Measurements from ENCODE around the gene ATP5IF1. TPM values are rescaled to one million over a fixed set of nuclear protein-coding genes. Genes with fewer than 3 reads are reported as not detected.

The ATP5IF1 gene
- total and polyA plus RNA-seq, 2 donors (not counting 1 experiment from before 2014, with no cell fraction given) = 88.1 to 128 TPM

- no peaks in the 10 kb centered on the region for H3K27me3 Mint-ChIP-seq
- H3K4me1 Mint-ChIP-seq = peaks cover 25% of the 10 kb centered on the region
- ATAC-seq (ENCODE audit: low read depth) = no peak
- no peaks in the 10 kb centered on the region for H3K9me3 ChIP-seq (ENCODE audit: control extremely low read depth in 1 of 3, control insufficient read depth in 2 of 3, insufficient read depth in 1 of 3, low read length in 2 of 3)
- intact Hi-C loops (cut with micrococcal nuclease) = loop anchor here (1.0 to 10.0 kb wide), 3 partner anchors 14 to 398 kb away; partner anchors contain the start of genes PPP1R8 and SESN2
- peak overlapping the region; percentile 86 for H3K4me2 ChIP-seq (replicated peaks; ENCODE audit: low read depth, low read length, poor library complexity, severe bottlenecking)
- H3K27ac Mint-ChIP-seq = no peak overlapping the region
- peak overlapping the region; percentile 49 for H3K4me3 Mint-ChIP-seq
- no peaks in the 10 kb centered on the region for H4K20me1 ChIP-seq (ENCODE audit: control insufficient read depth, insufficient read depth, low read length, poor library complexity, severe bottlenecking)
- DNase-seq = no peak
- peak overlapping the region in 1 of 2 donors; percentile 97 for H3K27ac ChIP-seq (ENCODE audit: low read length in 2 of 2)
- CTCF ChIA-PET = interaction anchor here (7.7 kb wide), 1 partner anchor 15 kb away, joined by 65 read pairs; no protein-coding TSS in a partner anchor
- TF ChIP-seq CTCF (IDR thresholded peaks at IDR 0.05) = no peak
- no peak for TF ChIP-seq EZH2 (IDR thresholded peaks at IDR 0.05; ENCODE audit: borderline replicate concordance, insufficient read depth, low read depth, low read length, poor library complexity, severe bottlenecking)
- H3K36me3 ChIP-seq (replicated peaks in 1 of 2; ENCODE audit: control extremely low read depth in 1 of 2, control insufficient read depth in 1 of 2, extremely low read depth in 1 of 2, insufficient read depth in 2 of 2, low read length in 1 of 2) = peaks cover 0 to 23% of the 10 kb centered on the region in 2 experiments
- no peaks in the 10 kb centered on the region for H3K9me3 Mint-ChIP-seq (ENCODE audit: insufficient read depth)
- H2AFZ ChIP-seq (ENCODE audit: insufficient read depth, low read depth, low read length, poor library complexity, severe bottlenecking) = peak overlapping the region; percentile 87
- H3K4me1 ChIP-seq (ENCODE audit: control insufficient read depth in 2 of 2, insufficient read depth in 2 of 2, low read length in 2 of 2) = peaks cover 17 to 40% of the 10 kb centered on the region in 2 donors
- no peaks in the 10 kb centered on the region for H3K27me3 ChIP-seq (replicated peaks in 1 of 4; ENCODE audit: control extremely low read depth in 1 of 4, control insufficient read depth in 3 of 4, insufficient read depth in 4 of 4, low read length in 3 of 4)
- 76% methylated on average over 12 of the region's 14 CpGs for WGBS (ENCODE audit: insufficient coverage)
- H3K9ac ChIP-seq (ENCODE audit: low read length) = peak overlapping the region; percentile 99
- H3K4me3 ChIP-seq (ENCODE audit: control extremely low read depth in 1 of 5, extremely low read depth in 1 of 5, insufficient read depth in 1 of 5, low read depth in 2 of 5, low read length in 4 of 5) = peak overlapping the region in 3 of 5 experiments; percentile 97 to 100 (median 99)
- peaks cover 75% of the 10 kb centered on the region for H3K79me2 ChIP-seq (ENCODE audit: control insufficient read depth, insufficient read depth, low read length)
- POLR2A ChIA-PET = no interaction called here
Observed at GRCh38 chr1:28233264-28233606, 2.7 kb upstream of the ATP5IF1 start.

GRCh38 chr1:28236656-28237322 lies 865 bp downstream of the ATP5IF1 start:
- Histone ChIP-seq H3K27me3 (replicated peaks in 1 of 4; ENCODE audit: control extremely low read depth in 1 of 4, control insufficient read depth in 3 of 4, insufficient read depth in 4 of 4, low read length in 3 of 4) (no peaks in the 10 kb centered on the region), H4K20me1 (ENCODE audit: control insufficient read depth, insufficient read depth, low read length, poor library complexity, severe bottlenecking) (no peaks in the 10 kb centered on the region), H3K9me3 (ENCODE audit: control extremely low read depth in 1 of 3, control insufficient read depth in 2 of 3, insufficient read depth in 1 of 3, low read length in 2 of 3) (no peaks in the 10 kb centered on the region), H3K4me3 (ENCODE audit: control extremely low read depth in 1 of 5, extremely low read depth in 1 of 5, insufficient read depth in 1 of 5, low read depth in 2 of 5, low read length in 4 of 5) (peak overlapping the region; percentile 80 to 99 (median 97)), H3K4me1 (ENCODE audit: control insufficient read depth in 2 of 2, insufficient read depth in 2 of 2, low read length in 2 of 2) (peaks cover 17 to 36% of the 10 kb centered on the region in 2 donors), H3K27ac (ENCODE audit: low read length in 2 of 2) (peak overlapping the region; percentile 61 to 67), H3K9ac (ENCODE audit: low read length) (peak overlapping the region; percentile 86), H3K36me3 (replicated peaks in 1 of 2; ENCODE audit: control extremely low read depth in 1 of 2, control insufficient read depth in 1 of 2, extremely low read depth in 1 of 2, insufficient read depth in 2 of 2, low read length in 1 of 2) (peaks cover 2 to 10% of the 10 kb centered on the region in 2 experiments), H3K79me2 (ENCODE audit: control insufficient read depth, insufficient read depth, low read length) (peaks cover 41% of the 10 kb centered on the region), H2AFZ (ENCODE audit: insufficient read depth, low read depth, low read length, poor library complexity, severe bottlenecking) (peak overlapping the region; percentile 89), H3K4me2 (replicated peaks; ENCODE audit: low read depth, low read length, poor library complexity, severe bottlenecking) (peak overlapping the region; percentile 82)
- H3K4me3 Mint-ChIP-seq = no peak overlapping the region
- CTCF ChIA-PET = interaction anchor here (7.7 kb wide), 1 partner anchor 12 kb away, joined by 65 read pairs; no protein-coding TSS in a partner anchor
- intact Hi-C loops (cut with micrococcal nuclease) = loop anchor here (1.0 to 10.0 kb wide), 3 partner anchors 11 to 402 kb away; partner anchors contain the start of gene PPP1R8
- no peak for ATAC-seq (ENCODE audit: low read depth)
- peaks cover 20% of the 10 kb centered on the region for H3K4me1 Mint-ChIP-seq
- POLR2A ChIA-PET = interaction anchor here (0.9 to 4.5 kb wide), 3 partner anchors 9 to 133 kb away, joined by 3 to 46 read pairs (median 8); partner anchors contain the start of gene MED18
- no peak for TF ChIP-seq CTCF (IDR thresholded peaks at IDR 0.05)
- no peak for TF ChIP-seq EZH2 (IDR thresholded peaks at IDR 0.05; ENCODE audit: borderline replicate concordance, insufficient read depth, low read depth, low read length, poor library complexity, severe bottlenecking)
- DNase-seq = no peak
- H3K27me3 Mint-ChIP-seq = no peaks in the 10 kb centered on the region
- H3K27ac Mint-ChIP-seq = no peak overlapping the region
- WGBS (ENCODE audit: insufficient coverage) = 11% methylated on average over 15 of the region's 20 CpGs
- H3K9me3 Mint-ChIP-seq (ENCODE audit: insufficient read depth) = no peaks in the 10 kb centered on the region
